Measurements from ENCODE around the gene PTPRB. TPM values are rescaled to one million over a fixed set of nuclear protein-coding genes. Genes with fewer than 3 reads are reported as not detected.
A peak's percentile ranks its signal among the peaks of the same experiment; 100 is the strongest.

Gene PTPRB
- total and polyA plus RNA-seq, 2 of the 8 experiments (the other 6 are each of a cell fraction or from before 2014, with no cell fraction given) = 0.36 to 0.58 TPM

DNA sequence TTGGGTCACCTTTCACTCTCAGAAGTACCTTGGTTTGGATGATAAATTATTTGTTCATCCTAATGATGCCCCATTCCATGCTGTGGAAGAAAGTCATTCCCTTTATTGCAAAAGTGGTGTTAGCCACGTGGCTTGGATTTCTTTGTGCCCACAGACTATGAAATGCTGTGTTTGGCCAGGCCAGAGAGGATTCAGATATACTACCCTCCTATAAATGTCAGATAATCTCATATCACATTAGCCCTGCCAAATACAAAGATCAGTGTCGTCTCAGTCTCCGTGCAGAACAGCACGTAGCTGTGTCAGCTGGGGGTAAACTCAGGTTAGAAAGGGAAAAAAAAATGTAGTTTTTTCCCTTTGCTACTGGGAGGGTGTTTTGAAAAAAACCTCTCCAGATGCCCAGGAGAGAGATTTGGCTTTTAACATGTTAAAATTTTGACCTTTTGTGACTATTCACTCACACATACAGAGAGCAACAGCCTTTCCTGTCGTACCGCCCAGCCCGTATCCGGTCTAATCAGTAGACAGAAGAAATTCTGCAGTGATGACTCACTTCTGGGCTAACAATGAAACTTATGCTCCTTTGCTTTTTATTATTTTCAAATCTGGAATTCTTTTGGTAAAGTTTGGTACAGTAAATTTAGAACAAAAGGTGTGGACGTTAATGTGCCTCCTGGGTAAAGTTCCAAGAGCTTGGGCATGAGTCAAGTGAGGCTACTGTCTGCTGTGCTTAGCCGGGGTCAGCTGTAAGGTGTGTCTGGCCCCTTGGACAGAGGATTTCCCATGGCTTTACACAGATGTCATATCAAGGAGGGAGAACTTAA is 8.5 kb upstream of the PTPRB start:
- peak overlapping the region; percentile 22 for H4K91ac ChIP-seq (replicated peaks; ENCODE audit: insufficient read length, low read length)
- H2BK5ac ChIP-seq (ENCODE audit: low read depth, low read length) = peak overlapping the region; percentile 61; the same call in 1 of the 2 replicates
- H3K4ac ChIP-seq (replicated peaks; ENCODE audit: insufficient read length, low read depth, low read length) = peak overlapping the region; percentile 76
- CTCF ChIA-PET (ENCODE audit: partially characterized antibody) = interaction anchor here (0.6 kb wide), 1 partner anchor 852 kb away, joined by 3 read pairs; no protein-coding TSS in a partner anchor
- H3K4me1 ChIP-seq (replicated peaks in 1 of 4; ENCODE audit: control insufficient read depth in 3 of 4, insufficient read depth in 4 of 4, low read length in 3 of 4) = peaks cover 3 to 13% (median 6%) of the 10 kb centered on the region in 4 experiments; a peak in 5 of 7 replicates
- peak overlapping the region; percentile 5 for H2BK120ac ChIP-seq (replicated peaks; ENCODE audit: low read depth, low read length)
- H3K36me3 ChIP-seq (ENCODE audit: control insufficient read depth in 2 of 4, insufficient read depth in 4 of 4, low read length in 3 of 4) = no peaks in the 10 kb centered on the region
- H3K79me1 ChIP-seq (ENCODE audit: low read depth, low read length) = no peaks in the 10 kb centered on the region
- H2BK20ac ChIP-seq (ENCODE audit: low read length) = no peak overlapping the region
- H3K9me3 ChIP-seq (ENCODE audit: insufficient read depth in 2 of 2, low read depth in 1 of 2, low read length in 1 of 2) = no peaks in the 10 kb centered on the region
- WGBS, 2 experiments (ENCODE audit: extremely low coverage in 1 of 2, insufficient coverage in 1 of 2, insufficient read length in 1 of 2, insufficient replicate concordance in 2 of 2, low coverage in 1 of 2, low lambda C conversion rate in 2 of 2, missing lambda C conversion rate in 1 of 2) = 45% methylated on average over 10 of the region's 10 CpGs; no CpG with 5 or more reads in 1 of the 2 experiments
- H3K4me2 ChIP-seq (ENCODE audit: insufficient read depth in 1 of 2, low read depth in 2 of 2, low read length in 2 of 2) = peak overlapping the region; percentile 9 to 43; a peak in 2 of 4 replicates
- no peak overlapping the region for H4K5ac ChIP-seq (ENCODE audit: insufficient read length, low read depth, low read length)
- FAIRE-seq (peak; percentile 7), DNase-seq (ENCODE audit: low read depth in 1 of 2, low spot score in 2 of 2) (peak in 1 of 2 experiments; percentile 17)
- no peak overlapping the region for H3K23ac ChIP-seq (ENCODE audit: insufficient read length)
- no peaks in the 10 kb centered on the region for H3K27me3 ChIP-seq (replicated peaks in 1 of 4; ENCODE audit: control insufficient read depth in 3 of 4, extremely low read depth in 1 of 4, insufficient read depth in 3 of 4, low read length in 3 of 4)
- peak overlapping the region; percentile 80; the same call in 1 of the 2 replicates for H2BK12ac ChIP-seq (ENCODE audit: low read depth, low read length)
- H2BK15ac ChIP-seq (ENCODE audit: low read length) = no peak overlapping the region
- H3K18ac ChIP-seq (ENCODE audit: extremely low read depth, low read length) = no peak overlapping the region
- no peaks in the 10 kb centered on the region for H3K79me2 ChIP-seq (ENCODE audit: control insufficient read depth in 1 of 2, insufficient read depth in 2 of 2, low read length in 2 of 2)
- no peak overlapping the region for H3K9ac ChIP-seq (replicated peaks in 1 of 4; ENCODE audit: extremely low read depth in 1 of 4, low read depth in 3 of 4, low read length in 3 of 4)
- peak; percentile 90 for TF ChIP-seq JUND (IDR thresholded peaks at IDR 0.05; ENCODE audit: low read length)
- no peak for TF ChIP-seq CBX5 (IDR thresholded peaks at IDR 0.05; ENCODE audit: low read depth, low read length)
- H2AK5ac ChIP-seq (ENCODE audit: low read depth, low read length) = no peak overlapping the region; the same call in 1 of the 2 replicates
- no peak overlapping the region for H3K14ac ChIP-seq (ENCODE audit: insufficient read length)
- no peak overlapping the region for H3K56ac ChIP-seq (replicated peaks; ENCODE audit: insufficient read length, low read depth, low read length)
- H3K23me2 ChIP-seq (ENCODE audit: low read depth, low read length) = no peaks in the 10 kb centered on the region
- POLR2A ChIA-PET (ENCODE audit: partially characterized antibody) = interaction anchor here (0.6 kb wide), 1 partner anchor 272 kb away, joined by 3 read pairs; no protein-coding TSS in a partner anchor
- peak overlapping the region; percentile 35; the same call in 1 of the 2 replicates for H2AFZ ChIP-seq (ENCODE audit: low read length)
- H3K27ac ChIP-seq (ENCODE audit: low read depth, low read length) = no peak overlapping the region
- no peak overlapping the region for H4K8ac ChIP-seq (ENCODE audit: extremely low read depth, insufficient read depth, low read length)
- H3K4me3 ChIP-seq (ENCODE audit: extremely low read depth in 1 of 4, insufficient read depth in 2 of 4, low read depth in 3 of 4, low read length in 4 of 4) = no peak overlapping the region
- no peaks in the 10 kb centered on the region for H4K20me1 ChIP-seq (replicated peaks in 1 of 2; ENCODE audit: control insufficient read depth in 1 of 2, insufficient read depth in 2 of 2, low read length in 2 of 2)

All from H1 (cell line).